Measurements from ENCODE around the gene NUDT14.

The NUDT14 gene

DNA sequence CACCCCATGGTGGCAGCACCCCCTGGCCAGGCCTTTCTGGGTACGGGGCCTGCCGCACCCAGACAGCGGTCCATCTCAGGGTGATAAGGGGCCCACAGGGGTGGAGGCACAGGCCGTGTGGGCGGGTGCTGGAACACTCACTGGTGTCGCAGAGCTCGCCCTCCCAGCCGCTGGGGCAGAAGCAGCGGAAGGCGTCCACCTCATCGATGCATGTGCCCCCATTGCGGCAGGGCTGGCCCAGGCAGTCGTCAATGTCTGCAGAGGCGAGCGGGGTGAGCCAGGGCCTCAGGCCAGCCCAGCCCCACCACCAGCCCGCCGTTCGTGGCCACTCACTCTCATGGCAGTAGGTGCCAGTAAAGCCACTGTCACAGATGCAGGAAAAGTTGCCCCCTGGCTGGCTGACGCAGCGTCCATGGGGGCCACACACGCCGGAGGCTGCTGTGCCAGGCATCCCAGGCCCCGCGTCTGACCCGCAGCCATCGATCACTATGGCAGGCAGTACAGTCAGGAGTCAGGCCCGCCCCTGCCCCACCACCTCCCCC is 32.4 kb downstream of the NUDT14 start:
- H3K27me3 ChIP-seq (replicated peaks in 2 of 5; ENCODE audit: control insufficient read depth in 4 of 5, insufficient read depth in 5 of 5, low read length in 4 of 5): no peaks in the 10 kb centered on the region
- POLR2A ChIA-PET: no interaction called here

DNA sequence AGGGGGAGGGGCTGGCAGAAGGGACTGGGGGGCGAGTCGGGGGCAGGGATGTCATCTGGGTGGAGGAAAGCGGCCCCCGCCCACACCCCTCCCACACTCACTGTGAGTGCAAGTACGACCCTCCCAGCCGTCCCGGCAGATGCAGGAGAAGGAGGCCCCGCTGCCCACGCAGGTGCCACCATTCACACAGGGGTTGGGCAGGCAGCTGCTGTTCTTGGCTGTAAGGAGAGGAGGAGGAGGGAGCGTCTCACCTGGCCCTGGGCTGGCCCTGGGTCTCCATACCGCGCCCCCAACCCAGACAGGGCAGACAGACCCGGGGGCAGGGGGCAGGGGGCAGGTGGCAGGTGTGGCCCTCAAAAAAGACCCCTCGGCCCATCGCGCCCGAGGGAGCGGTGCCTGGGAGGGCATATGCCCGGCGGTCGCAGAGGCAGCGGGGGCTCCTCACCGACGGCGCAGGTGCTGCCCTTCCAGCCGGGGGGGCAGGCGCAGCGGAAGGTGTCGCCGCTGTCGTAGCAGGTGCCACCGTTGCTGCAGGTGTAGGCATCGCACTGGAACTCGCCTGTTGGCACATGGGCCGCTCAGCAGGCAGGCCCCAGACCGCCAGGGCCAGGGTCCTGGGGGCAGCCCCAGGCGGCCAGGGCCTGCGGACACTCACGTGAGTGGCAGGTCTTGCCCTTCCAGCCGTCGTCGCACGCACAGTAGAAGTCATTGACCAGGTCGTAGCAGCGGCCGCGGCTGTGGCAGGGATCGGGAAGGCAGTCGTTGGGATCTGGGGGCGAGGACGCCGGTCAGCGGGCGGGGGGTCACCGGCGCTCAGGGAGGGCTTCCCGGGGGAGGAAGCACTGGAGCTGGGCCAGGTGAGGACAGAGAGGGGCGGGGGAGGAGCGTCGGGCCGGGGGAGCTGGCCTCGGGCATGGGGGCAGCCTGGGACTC is 33.2 kb downstream of the NUDT14 start:
- CTCF ChIA-PET: no interaction called here
- Histone ChIP-seq H3K9me3 (ENCODE audit: control extremely low read depth in 1 of 5, control insufficient read depth in 4 of 5, insufficient read depth in 2 of 5, low read depth in 1 of 5, low read length in 4 of 5) (no peaks in the 10 kb centered on the region), H3K36me3 (ENCODE audit: control insufficient read depth in 4 of 4, insufficient read depth in 4 of 4, low read length in 3 of 4) (no peaks in the 10 kb centered on the region), H3K27me3 (replicated peaks in 2 of 5; ENCODE audit: control insufficient read depth in 4 of 5, insufficient read depth in 5 of 5, low read length in 4 of 5) (no peaks in the 10 kb centered on the region), H3K27ac (ENCODE audit: insufficient read depth in 1 of 2, low read depth in 1 of 2, low read length in 2 of 2, poor library complexity in 1 of 2, severe bottlenecking in 2 of 2) (no peak overlapping the region), H3K4me3 (ENCODE audit: control insufficient read depth in 1 of 7, extremely low read depth in 1 of 7, insufficient read depth in 4 of 7, low read depth in 2 of 7, low read length in 6 of 7) (no peak overlapping the region), H3K4me1 (ENCODE audit: control extremely low read depth in 1 of 4, control insufficient read depth in 4 of 4, insufficient read depth in 4 of 4, low read length in 3 of 4) (peaks cover 0 to 4% (median 1%) of the 10 kb centered on the region in 4 experiments)
- 97% methylated on average over 39 of the region's 62 CpGs for WGBS (ENCODE audit: insufficient coverage)
- DNase-seq: no peak
- POLR2A ChIA-PET: no interaction called here

More for the DNA sequence above, 32.4 kb downstream of the NUDT14 start:
- Histone ChIP-seq H3K9me3 (ENCODE audit: control extremely low read depth in 1 of 5, control insufficient read depth in 4 of 5, insufficient read depth in 2 of 5, low read depth in 1 of 5, low read length in 4 of 5) (no peaks in the 10 kb centered on the region), H3K4me1 (ENCODE audit: control extremely low read depth in 1 of 4, control insufficient read depth in 4 of 4, insufficient read depth in 4 of 4, low read length in 3 of 4) (peaks cover 0 to 7% (median 4%) of the 10 kb centered on the region in 4 experiments), H3K4me3 (ENCODE audit: control insufficient read depth in 1 of 7, extremely low read depth in 1 of 7, insufficient read depth in 4 of 7, low read depth in 2 of 7, low read length in 6 of 7) (no peak overlapping the region), H3K27ac (ENCODE audit: insufficient read depth in 1 of 2, low read depth in 1 of 2, low read length in 2 of 2, poor library complexity in 1 of 2, severe bottlenecking in 2 of 2) (no peak overlapping the region), H3K36me3 (ENCODE audit: control insufficient read depth in 4 of 4, insufficient read depth in 4 of 4, low read length in 3 of 4) (no peaks in the 10 kb centered on the region)
- no peak for DNase-seq
- WGBS (ENCODE audit: insufficient coverage): 98% methylated on average over 16 of the region's 27 CpGs
- CTCF ChIA-PET: no interaction called here

DNA sequence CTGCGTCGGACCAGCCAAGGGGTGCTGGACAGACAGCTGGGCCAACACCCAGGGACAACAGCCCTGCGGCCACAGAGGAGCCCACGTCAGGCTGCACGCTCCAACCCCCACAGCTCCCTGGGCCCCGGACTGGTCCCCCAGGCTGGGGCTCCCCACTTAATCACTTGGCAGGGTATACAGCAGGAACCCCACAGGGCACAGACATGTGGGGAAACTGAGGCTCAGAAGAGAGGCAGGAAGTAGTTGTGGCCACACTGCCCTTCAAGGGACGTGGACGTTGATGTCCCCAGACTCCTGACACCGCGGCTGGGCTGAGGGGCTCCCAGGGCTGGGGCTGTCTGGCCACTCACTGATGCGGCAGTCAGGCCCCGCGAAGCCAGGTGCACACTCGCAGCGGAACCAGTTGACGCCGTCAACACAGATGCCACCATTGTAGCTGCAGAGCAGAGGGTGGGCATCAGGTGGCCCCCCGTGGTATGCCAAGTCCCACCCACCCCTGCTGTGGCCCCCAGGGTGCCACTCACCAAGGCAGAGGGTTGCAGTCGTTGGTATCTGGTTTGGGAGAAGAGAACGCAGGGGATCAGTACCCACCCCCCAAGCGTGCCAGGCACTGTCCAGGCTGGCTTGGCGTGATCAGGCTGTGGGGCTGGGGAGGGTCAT is 34.0 kb downstream of the NUDT14 start:
- H3K27ac ChIP-seq (ENCODE audit: insufficient read depth in 1 of 2, low read depth in 1 of 2, low read length in 2 of 2, poor library complexity in 1 of 2, severe bottlenecking in 2 of 2): no peak overlapping the region
- H3K9me3 ChIP-seq (ENCODE audit: control extremely low read depth in 1 of 5, control insufficient read depth in 4 of 5, insufficient read depth in 2 of 5, low read depth in 1 of 5, low read length in 4 of 5): no peaks in the 10 kb centered on the region
- peaks cover 0 to 4% (median 1%) of the 10 kb centered on the region in 4 experiments for H3K4me1 ChIP-seq (ENCODE audit: control extremely low read depth in 1 of 4, control insufficient read depth in 4 of 4, insufficient read depth in 4 of 4, low read length in 3 of 4)
- H3K4me3 ChIP-seq (ENCODE audit: control insufficient read depth in 1 of 7, extremely low read depth in 1 of 7, insufficient read depth in 4 of 7, low read depth in 2 of 7, low read length in 6 of 7): no peak overlapping the region
- no peaks in the 10 kb centered on the region for H3K36me3 ChIP-seq (ENCODE audit: control insufficient read depth in 4 of 4, insufficient read depth in 4 of 4, low read length in 3 of 4)
- over 99% methylated on average over 19 of the region's 22 CpGs for WGBS (ENCODE audit: insufficient coverage)
- no peak for DNase-seq
- no peaks in the 10 kb centered on the region for H3K27me3 ChIP-seq (replicated peaks in 2 of 5; ENCODE audit: control insufficient read depth in 4 of 5, insufficient read depth in 5 of 5, low read length in 4 of 5)
- POLR2A ChIA-PET: no interaction called here
- CTCF ChIA-PET: no interaction called here

DNA sequence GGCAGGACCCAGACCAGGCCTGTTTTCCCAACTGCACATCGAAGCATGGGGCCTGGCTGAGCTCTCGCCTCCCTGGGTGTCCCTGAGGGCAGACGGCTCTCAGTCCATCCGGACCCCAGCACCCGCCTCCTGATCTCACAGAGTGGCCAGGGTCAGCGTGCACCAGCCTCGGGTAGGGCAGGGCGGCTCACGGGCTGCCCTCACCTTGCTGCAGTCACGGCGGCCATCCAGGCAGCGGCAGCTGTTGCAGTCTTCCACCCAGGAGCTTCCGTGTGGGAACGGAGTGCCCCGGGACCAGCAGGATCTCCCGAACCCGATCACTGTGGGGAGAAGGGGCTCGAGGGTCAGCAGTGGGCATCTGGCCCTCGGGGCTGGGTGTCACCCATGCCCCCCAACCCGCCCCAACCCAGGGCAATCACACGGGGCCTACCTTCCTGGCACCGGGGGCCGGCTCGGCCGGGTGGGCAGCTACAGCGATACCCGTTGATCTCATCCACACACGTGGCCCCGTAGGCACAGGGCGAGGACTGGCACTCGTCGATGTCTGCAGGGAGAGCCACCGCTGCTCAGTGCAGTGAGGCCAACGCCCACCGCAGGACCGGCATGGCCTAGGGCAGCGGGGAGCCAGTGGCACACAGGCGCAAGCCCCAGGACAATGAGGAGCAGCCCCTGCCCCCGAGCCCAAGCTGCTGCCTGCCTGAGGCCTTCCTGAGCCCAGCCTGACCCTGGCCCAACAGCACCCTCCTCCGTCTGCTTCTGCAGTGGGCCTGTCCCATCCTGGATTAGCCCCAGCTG is 34.7 kb downstream of the NUDT14 start:
- no peak overlapping the region for H3K27ac ChIP-seq (ENCODE audit: insufficient read depth in 1 of 2, low read depth in 1 of 2, low read length in 2 of 2, poor library complexity in 1 of 2, severe bottlenecking in 2 of 2)
- peaks cover 0 to 4% (median 1%) of the 10 kb centered on the region in 4 experiments for H3K4me1 ChIP-seq (ENCODE audit: control extremely low read depth in 1 of 4, control insufficient read depth in 4 of 4, insufficient read depth in 4 of 4, low read length in 3 of 4)
- H3K36me3 ChIP-seq (ENCODE audit: control insufficient read depth in 4 of 4, insufficient read depth in 4 of 4, low read length in 3 of 4): no peaks in the 10 kb centered on the region
- no peak overlapping the region for H3K4me3 ChIP-seq (ENCODE audit: control insufficient read depth in 1 of 7, extremely low read depth in 1 of 7, insufficient read depth in 4 of 7, low read depth in 2 of 7, low read length in 6 of 7)
- H3K27me3 ChIP-seq (replicated peaks in 2 of 5; ENCODE audit: control insufficient read depth in 4 of 5, insufficient read depth in 5 of 5, low read length in 4 of 5): no peaks in the 10 kb centered on the region
- ChIA-PET POLR2A (no interaction called here), CTCF (no interaction called here)
- no peak for DNase-seq
- 98% methylated on average over 40 of the region's 40 CpGs for WGBS (ENCODE audit: insufficient coverage)
- no peaks in the 10 kb centered on the region for H3K9me3 ChIP-seq (ENCODE audit: control extremely low read depth in 1 of 5, control insufficient read depth in 4 of 5, insufficient read depth in 2 of 5, low read depth in 1 of 5, low read length in 4 of 5)

DNA sequence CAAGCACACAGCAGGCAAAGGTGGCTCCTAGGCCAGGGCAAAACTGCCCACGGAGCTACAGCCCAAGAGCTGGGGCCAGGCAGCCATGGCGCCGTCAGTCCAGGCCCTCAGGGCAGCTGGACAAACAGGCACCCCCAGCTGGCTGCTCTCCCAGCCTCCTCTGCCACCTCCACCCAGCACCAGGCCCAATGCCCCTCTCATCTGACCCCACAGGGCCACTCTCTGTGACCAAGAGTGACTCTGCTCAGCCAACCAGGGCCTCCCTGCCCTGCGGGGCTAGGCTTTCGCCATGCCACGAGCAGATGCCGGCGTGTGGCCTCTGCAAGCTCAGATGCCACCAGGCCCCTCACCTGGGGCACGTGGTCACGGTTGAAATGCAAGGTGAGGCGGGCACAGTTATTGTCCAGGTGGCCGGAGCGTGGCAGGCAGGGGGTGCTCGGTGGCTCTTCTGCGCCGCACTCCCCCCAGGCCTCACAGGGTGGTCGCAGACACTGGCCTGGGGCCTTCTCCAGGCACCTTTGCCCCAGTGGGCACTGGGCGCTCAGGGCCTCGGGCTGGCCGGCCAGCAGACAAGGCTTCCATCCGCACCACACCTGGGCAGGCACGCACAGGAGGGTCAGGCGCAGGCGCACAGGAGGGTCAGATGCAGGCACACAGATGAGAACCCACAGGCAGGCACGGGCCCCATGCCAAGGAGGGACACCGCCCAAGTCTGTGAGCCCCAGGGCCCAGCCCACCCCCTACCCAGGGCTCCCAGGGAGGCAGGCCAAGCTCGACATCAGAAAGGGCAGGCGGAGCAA is 35.5 kb downstream of the NUDT14 start:
- WGBS (ENCODE audit: insufficient coverage): 100% methylated on average over 22 of the region's 28 CpGs
- H3K4me3 ChIP-seq (ENCODE audit: control insufficient read depth in 1 of 7, extremely low read depth in 1 of 7, insufficient read depth in 4 of 7, low read depth in 2 of 7, low read length in 6 of 7): no peak overlapping the region
- peaks cover 0 to 4% (median 1%) of the 10 kb centered on the region in 4 experiments for H3K4me1 ChIP-seq (ENCODE audit: control extremely low read depth in 1 of 4, control insufficient read depth in 4 of 4, insufficient read depth in 4 of 4, low read length in 3 of 4)
- DNase-seq: no peak
- H3K27me3 ChIP-seq (replicated peaks in 2 of 5; ENCODE audit: control insufficient read depth in 4 of 5, insufficient read depth in 5 of 5, low read length in 4 of 5): no peaks in the 10 kb centered on the region
- no peaks in the 10 kb centered on the region for H3K36me3 ChIP-seq (ENCODE audit: control insufficient read depth in 4 of 4, insufficient read depth in 4 of 4, low read length in 3 of 4)
- H3K27ac ChIP-seq (ENCODE audit: insufficient read depth in 1 of 2, low read depth in 1 of 2, low read length in 2 of 2, poor library complexity in 1 of 2, severe bottlenecking in 2 of 2): no peak overlapping the region
- H3K9me3 ChIP-seq (ENCODE audit: control extremely low read depth in 1 of 5, control insufficient read depth in 4 of 5, insufficient read depth in 2 of 5, low read depth in 1 of 5, low read length in 4 of 5): peaks cover 0 to 4% (median 0%) of the 10 kb centered on the region in 5 experiments
- CTCF ChIA-PET: interaction anchor here (1.0 kb wide), 1 partner anchor 57 kb away, joined by 3 read pairs; no protein-coding TSS in a partner anchor
- POLR2A ChIA-PET: no interaction called here

DNA sequence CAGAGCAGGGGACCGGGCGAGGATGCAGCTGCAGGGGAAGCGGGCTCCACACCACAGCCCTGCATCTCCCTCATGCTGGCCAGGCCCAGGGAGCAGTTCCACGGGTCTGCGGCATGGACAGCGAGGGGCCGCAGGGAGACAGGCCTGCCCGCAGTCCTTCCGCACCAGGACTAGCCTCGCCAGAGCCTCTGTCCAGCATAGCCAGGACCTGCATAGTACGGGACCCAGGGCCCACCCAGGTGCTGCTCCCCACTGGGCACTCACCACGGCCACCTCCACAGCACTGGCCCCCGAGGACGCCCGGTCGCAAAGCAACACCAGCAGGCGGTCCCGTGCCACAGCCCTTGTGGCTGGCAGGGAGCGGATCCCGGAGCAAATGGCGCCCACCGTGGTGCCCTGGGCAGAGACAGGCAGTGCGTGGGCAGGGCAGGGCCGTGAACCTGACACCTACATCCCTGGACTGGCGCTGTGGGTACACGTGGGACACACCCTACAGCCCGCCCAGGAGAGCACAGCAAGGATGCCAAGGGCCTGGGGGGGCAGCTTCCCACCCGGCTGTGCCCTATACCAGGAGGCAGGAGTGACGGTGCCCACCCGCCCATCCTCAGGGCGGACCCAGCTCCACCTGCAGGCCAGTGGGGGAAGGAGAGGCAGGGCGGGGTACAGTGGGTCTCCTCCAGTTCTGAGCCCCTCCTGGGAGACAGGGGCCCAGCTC is 36.3 kb downstream of the NUDT14 start:
- ChIA-PET CTCF (interaction anchor here (1.0 kb wide), 1 partner anchor 56 kb away, joined by 3 read pairs; no protein-coding TSS in a partner anchor), POLR2A (no interaction called here)
- 95% methylated on average over 27 of the region's 32 CpGs for WGBS (ENCODE audit: insufficient coverage)
- DNase-seq: no peak
- Histone ChIP-seq H3K9me3 (ENCODE audit: control extremely low read depth in 1 of 5, control insufficient read depth in 4 of 5, insufficient read depth in 2 of 5, low read depth in 1 of 5, low read length in 4 of 5) (peaks cover 0 to 11% (median 6%) of the 10 kb centered on the region in 5 experiments), H3K27me3 (replicated peaks in 2 of 5; ENCODE audit: control insufficient read depth in 4 of 5, insufficient read depth in 5 of 5, low read length in 4 of 5) (no peaks in the 10 kb centered on the region), H3K27ac (ENCODE audit: insufficient read depth in 1 of 2, low read depth in 1 of 2, low read length in 2 of 2, poor library complexity in 1 of 2, severe bottlenecking in 2 of 2) (no peak overlapping the region), H3K4me3 (ENCODE audit: control insufficient read depth in 1 of 7, extremely low read depth in 1 of 7, insufficient read depth in 4 of 7, low read depth in 2 of 7, low read length in 6 of 7) (no peak overlapping the region), H3K36me3 (ENCODE audit: control insufficient read depth in 4 of 4, insufficient read depth in 4 of 4, low read length in 3 of 4) (no peaks in the 10 kb centered on the region), H3K4me1 (ENCODE audit: control extremely low read depth in 1 of 4, control insufficient read depth in 4 of 4, insufficient read depth in 4 of 4, low read length in 3 of 4) (peaks cover 0 to 4% (median 1%) of the 10 kb centered on the region in 4 experiments)
